Stomach (tissue), 9 donors: ENCODE measurements around the gene CADPS. TPM values are rescaled to one million over a fixed set of nuclear protein-coding genes. Genes with fewer than 3 reads are reported as not detected.

Source experiments
- DNase-seq, 2 donors: peaks; one replicate each; pipeline versions ENCODE4 v3.0.0 to v3.0.0-alpha.2; 2013 to 2019
- H3K27ac ChIP-seq, 5 donors: fragments of 200-600 bp in 4 of 5; sonication (generic) in 4 of 5; one replicate each; pipeline ENCODE4 v1.5.1; 2013 to 2019; ENCODE audit warnings: mild to moderate bottlenecking in 1 of 5, moderate library complexity in 1 of 5
- H3K27me3 ChIP-seq, 3 donors: fragments of 200-600 bp; sonication (generic); one replicate each; pipeline ENCODE4 v1.5.1; 2017 to 2019; ENCODE audit warnings: mixed run types in 1 of 3
- H3K36me3 ChIP-seq, 4 donors: fragments of 200-600 bp; sonication (generic); 1 replicate in 3 of 4; 2 replicates in 1 of 4; pipeline ENCODE4 v1.5.1; 2016 to 2019
- H3K4me1 ChIP-seq, 4 donors: fragments of 200-600 bp; sonication (generic); one replicate each; pipeline ENCODE4 v1.5.1; 2016 to 2019
- H3K4me3 ChIP-seq, 4 donors: fragments of 200-600 bp; sonication (generic) in 3 of 4; one replicate each; pipeline ENCODE4 v1.5.1; 2016 to 2019; ENCODE audit warnings: mild to moderate bottlenecking in 1 of 4
- H3K9me3 ChIP-seq, 4 donors: fragments of 200-600 bp; sonication (generic); one replicate each; pipeline ENCODE4 v1.5.1; 2016 to 2019
- CTCF ChIP-seq, 7 experiments: fragments of 450-650 bp in 4 of 7; fragments of 200-600 bp in 3 of 7; sonication (generic) in 3 of 7; IDR thresholded peaks; one replicate each; pipeline ENCODE4 v1.5.1; 2016 to 2019; ENCODE audit warnings: antibody characterized with exemption in 7 of 7, control low read depth in 2 of 7, mild to moderate bottlenecking in 1 of 7
- EP300 ChIP-seq: sonication (generic); formaldehyde crosslinking; IDR thresholded peaks from one replicate; pipeline ENCODE4 v1.6.1; 2017; ENCODE audit warnings: antibody characterized with exemption
- POLR2A ChIP-seq, 4 donors: fragments of 450-650 bp; IDR thresholded peaks; one replicate each; pipeline ENCODE4 v1.6.1; 2016; ENCODE audit warnings: antibody characterized with exemption in 4 of 4, control low read depth in 2 of 4, mild to moderate bottlenecking in 1 of 4, moderate library complexity in 1 of 4
- POLR2AphosphoS5 ChIP-seq, 3 donors: sonication (generic); formaldehyde crosslinking; IDR thresholded peaks; one replicate each; pipeline ENCODE4 v1.6.1; 2016; ENCODE audit warnings: antibody characterized with exemption in 3 of 3
- WGBS, 5 donors: extraction: QIAGEN DNeasy Blood & Tissue Kit in 3 of 5; methylation state at CpG; one replicate each; pipeline versions ENCODE4 v1.1.5 to v1.1.7; 2013 to 2018; 5-methylcytosine and 5-hydroxymethylcytosine counted together
- intact Hi-C: fragments of 100-400 bp; cut with DNase I; formaldehyde crosslinking; loops from one replicate; pipeline ENCODE4 v1.15.1; 2023; ENCODE audit warnings: low total_unique reads
- polyA plus RNA-seq, 3 donors: library from polyadenylated mRNA; stranded (reverse); fragments of 200-250 nt; gene quantifications; one replicate each; pipeline ENCODE4 v1.2.3, GENCODE V29; 2013
- total RNA-seq, 5 donors: library from RNA; depleted of rRNA; stranded (reverse); fragments of >200 nt; gene quantifications; one replicate each; pipeline versions ENCODE4 v1.1.0 to v1.2.3, GENCODE V29; 2014 to 2016
- donor health status: healthy with polysubstance abuse.
- donor health status: Bipolar disorder and iron deficiency.
- donor health status: healthy.

CADPS gene
- total and polyA plus RNA-seq, 8 donors, result 0.58 to 32.2 (median 3.4) TPM

- peaks cover 22 to 100% (median 86%) of the 10 kb centered on the region in 3 donors for H3K27me3 ChIP-seq
- TF ChIP-seq EP300 (no peak), CTCF (IDR thresholded peaks at IDR 0.05) (no peak), POLR2AphosphoS5 (IDR thresholded peaks at IDR 0.05) (no peak), POLR2A (IDR thresholded peaks at IDR 0.05) (no peak)
- peaks cover 0 to 4% (median 0%) of the 10 kb centered on the region in 4 donors for H3K9me3 ChIP-seq
- H3K4me1 ChIP-seq, result peaks cover 12 to 52% (median 29%) of the 10 kb centered on the region in 4 donors
- H3K4me3 ChIP-seq, result no peak overlapping the region
- intact Hi-C loops, result no loop called here
- no peaks in the 10 kb centered on the region for H3K36me3 ChIP-seq
- H3K27ac ChIP-seq, result no peak overlapping the region
- no peak for DNase-seq
- WGBS, 5 donors, result 16 to 24% (median 18%) methylated on average over 18 to 65 of the region's 65 CpGs
Measured at GRCh38 chr3:62376906-62377877, 498.0 kb downstream of the CADPS start.

GRCh38 chr3:62376454-62376720 lies 498.8 kb downstream of the CADPS start:
- peaks cover 12 to 61% (median 33%) of the 10 kb centered on the region in 4 donors for H3K4me1 ChIP-seq
- WGBS, 5 donors, result 44 to 58% (median 49%) methylated on average over 3 of the region's 3 CpGs
- no peaks in the 10 kb centered on the region for H3K36me3 ChIP-seq
- H3K27ac ChIP-seq, result no peak overlapping the region
- intact Hi-C loops, result no loop called here
- TF ChIP-seq POLR2AphosphoS5 (IDR thresholded peaks at IDR 0.05) (no peak), EP300 (no peak), CTCF (IDR thresholded peaks at IDR 0.05) (no peak), POLR2A (IDR thresholded peaks at IDR 0.05) (no peak)
- peaks cover 0 to 4% (median 0%) of the 10 kb centered on the region in 4 donors for H3K9me3 ChIP-seq
- H3K4me3 ChIP-seq, result no peak overlapping the region
- peaks cover 28 to 100% (median 91%) of the 10 kb centered on the region in 3 donors for H3K27me3 ChIP-seq
- DNase-seq, result no peak

GRCh38 chr3:62375655-62376453 lies 499.4 kb downstream of the CADPS start:
- Histone ChIP-seq H3K27me3 (peaks cover 33 to 100% (median 91%) of the 10 kb centered on the region in 3 donors), H3K4me3 (no peak overlapping the region), H3K27ac (no peak overlapping the region), H3K36me3 (no peaks in the 10 kb centered on the region), H3K4me1 (peaks cover 12 to 66% (median 36%) of the 10 kb centered on the region in 4 donors), H3K9me3 (peaks cover 0 to 4% (median 0%) of the 10 kb centered on the region in 4 donors)
- no peak for DNase-seq
- TF ChIP-seq CTCF (IDR thresholded peaks at IDR 0.05) (no peak), POLR2AphosphoS5 (IDR thresholded peaks at IDR 0.05) (no peak), EP300 (no peak), POLR2A (IDR thresholded peaks at IDR 0.05) (no peak)
- intact Hi-C loops, result no loop called here
- WGBS, 5 donors, result 18 to 21% (median 19%) methylated on average over 14 of the region's 14 CpGs
